ENCODE data around the gene GALNT11.

The GALNT11 gene

GRCh38 chr7:152117356-152117755, 91.9 kb downstream of the GALNT11 start:
- TF ChIP-seq CTCF (IDR thresholded peaks at IDR 0.05; ENCODE audit: low read depth, low read length), result no peak
- no peak overlapping the region for H3K4me3 ChIP-seq (replicated peaks in 1 of 2; ENCODE audit: low read depth in 2 of 2, low read length in 2 of 2)
- DNase-seq (ENCODE audit: low read depth in 2 of 2), result no peak

GRCh38 chr7:152120210-152120609, 94.7 kb downstream of the GALNT11 start:
- TF ChIP-seq CTCF (IDR thresholded peaks at IDR 0.05; ENCODE audit: low read depth, low read length), result no peak
- H3K4me3 ChIP-seq (replicated peaks in 1 of 2; ENCODE audit: low read depth in 2 of 2, low read length in 2 of 2), result no peak overlapping the region
- DNase-seq (ENCODE audit: low read depth in 2 of 2), result peak in 1 of 2 donors; percentile 52

- H3K4me3 ChIP-seq (replicated peaks in 1 of 2; ENCODE audit: low read depth in 2 of 2, low read length in 2 of 2), result no peak overlapping the region
Observed at GRCh38 chr7:152120776-152121175, 95.3 kb downstream of the GALNT11 start.

GRCh38 chr7:152121432-152121831, 96.0 kb downstream of the GALNT11 start:
- no peak overlapping the region for H3K4me3 ChIP-seq (replicated peaks in 1 of 2; ENCODE audit: low read depth in 2 of 2, low read length in 2 of 2)
- TF ChIP-seq CTCF (IDR thresholded peaks at IDR 0.05; ENCODE audit: low read depth, low read length), result no peak
- DNase-seq (ENCODE audit: low read depth in 2 of 2), result no peak

More at GRCh38 chr7:152120776-152121175, 95.3 kb downstream of the GALNT11 start:
- no peak for DNase-seq (ENCODE audit: low read depth in 2 of 2)
- no peak for TF ChIP-seq CTCF (IDR thresholded peaks at IDR 0.05; ENCODE audit: low read depth, low read length)

- no peak overlapping the region for H3K4me3 ChIP-seq (replicated peaks in 1 of 2; ENCODE audit: low read depth in 2 of 2, low read length in 2 of 2)
- no peak for DNase-seq (ENCODE audit: low read depth in 2 of 2)
- TF ChIP-seq CTCF (IDR thresholded peaks at IDR 0.05; ENCODE audit: low read depth, low read length), result no peak
Observed at GRCh38 chr7:152122540-152122939, 97.1 kb downstream of the GALNT11 start.

GRCh38 chr7:152126741-152127140, 101.3 kb downstream of the GALNT11 start:
- TF ChIP-seq CTCF (IDR thresholded peaks at IDR 0.05; ENCODE audit: low read depth, low read length), result no peak
- no peak for DNase-seq (ENCODE audit: low read depth in 2 of 2)

GRCh38 chr7:152127229-152127628, 101.8 kb downstream of the GALNT11 start:
- H3K4me3 ChIP-seq (replicated peaks in 1 of 2; ENCODE audit: low read depth in 2 of 2, low read length in 2 of 2), result no peak overlapping the region
- no peak for DNase-seq (ENCODE audit: low read depth in 2 of 2)
- TF ChIP-seq CTCF (IDR thresholded peaks at IDR 0.05; ENCODE audit: low read depth, low read length), result no peak

More at GRCh38 chr7:152126741-152127140, 101.3 kb downstream of the GALNT11 start:
- H3K4me3 ChIP-seq (replicated peaks in 1 of 2; ENCODE audit: low read depth in 2 of 2, low read length in 2 of 2), result no peak overlapping the region
